ENCODE data around the gene TMPRSS3.

DNA sequence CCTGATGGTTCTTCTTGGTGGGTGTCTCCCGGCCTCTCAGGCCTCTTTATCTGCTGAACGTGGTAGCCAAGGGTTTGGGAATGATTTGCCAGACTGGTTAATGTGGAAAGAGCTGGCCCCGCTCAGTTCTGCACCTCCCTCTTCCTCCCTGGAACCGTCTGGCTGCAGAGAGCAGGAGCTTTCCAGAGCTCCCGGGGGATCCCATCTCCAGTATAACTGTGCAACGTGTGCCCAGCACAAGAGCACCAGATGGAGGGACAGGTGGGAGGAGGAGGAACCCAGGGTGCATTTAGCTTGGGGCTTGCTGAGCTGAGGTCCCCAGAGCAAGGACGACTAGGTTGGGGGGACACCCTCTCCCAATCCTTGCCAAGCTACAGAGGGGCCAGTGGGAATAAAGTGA, 34.6 kb downstream of the TMPRSS3 start:
- TF ChIP-seq POLR2A (IDR thresholded peaks at IDR 0.05) (no peak), POLR2AphosphoS5 (IDR thresholded peaks at IDR 0.05) (no peak)
- TF ChIP-seq, protein P1, sequence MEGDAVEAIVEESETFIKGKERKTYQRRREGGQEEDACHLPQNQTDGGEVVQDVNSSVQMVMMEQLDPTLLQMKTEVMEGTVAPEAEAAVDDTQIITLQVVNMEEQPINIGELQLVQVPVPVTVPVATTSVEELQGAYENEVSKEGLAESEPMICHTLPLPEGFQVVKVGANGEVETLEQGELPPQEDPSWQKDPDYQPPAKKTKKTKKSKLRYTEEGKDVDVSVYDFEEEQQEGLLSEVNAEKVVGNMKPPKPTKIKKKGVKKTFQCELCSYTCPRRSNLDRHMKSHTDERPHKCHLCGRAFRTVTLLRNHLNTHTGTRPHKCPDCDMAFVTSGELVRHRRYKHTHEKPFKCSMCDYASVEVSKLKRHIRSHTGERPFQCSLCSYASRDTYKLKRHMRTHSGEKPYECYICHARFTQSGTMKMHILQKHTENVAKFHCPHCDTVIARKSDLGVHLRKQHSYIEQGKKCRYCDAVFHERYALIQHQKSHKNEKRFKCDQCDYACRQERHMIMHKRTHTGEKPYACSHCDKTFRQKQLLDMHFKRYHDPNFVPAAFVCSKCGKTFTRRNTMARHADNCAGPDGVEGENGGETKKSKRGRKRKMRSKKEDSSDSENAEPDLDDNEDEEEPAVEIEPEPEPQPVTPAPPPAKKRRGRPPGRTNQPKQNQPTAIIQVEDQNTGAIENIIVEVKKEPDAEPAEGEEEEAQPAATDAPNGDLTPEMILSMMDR (IDR thresholded peaks at IDR 0.05 in 8 of 11, conservative IDR thresholded peaks at IDR 0.05 in 3 of 11), result no peak

All from spleen (tissue), 7 donors.